GM18508 (cell line): ENCODE data around the gene LARGE1.

ENCODE experiments used
- ATAC-seq: cut with Tn5 transposase; IDR thresholded peaks from one replicate; pipeline ENCODE4 v1.9.1; 2021; ENCODE audit warnings: moderate number of reproducible peaks; ENCODE audit not compliant: insufficient read depth, unreplicated experiment

LARGE1 gene

GRCh38 chr22:33888821-33889220, 31.5 kb downstream of the LARGE1 start:
- ATAC-seq, result no peak

GRCh38 chr22:33887173-33887572, 33.1 kb downstream of the LARGE1 start:
- ATAC-seq, result no peak

- no peak for ATAC-seq
Measured at GRCh38 chr22:33886696-33887095, 33.6 kb downstream of the LARGE1 start.

- no peak for ATAC-seq
Measured at GRCh38 chr22:33884829-33885228, 35.4 kb downstream of the LARGE1 start.

GRCh38 chr22:33883961-33884808, 36.1 kb downstream of the LARGE1 start:
- ATAC-seq, result no peak

- ATAC-seq, result no peak
Measured at GRCh38 chr22:33883561-33883960, 36.7 kb downstream of the LARGE1 start.

- no peak for ATAC-seq
Measured at GRCh38 chr22:33882991-33883390, 37.3 kb downstream of the LARGE1 start.

- ATAC-seq, result no peak
Measured at GRCh38 chr22:33880986-33881385, 39.3 kb downstream of the LARGE1 start.

GRCh38 chr22:33879796-33880195, 40.5 kb downstream of the LARGE1 start:
- no peak for ATAC-seq

GRCh38 chr22:33875316-33875715, 45.0 kb downstream of the LARGE1 start:
- ATAC-seq, result no peak

- no peak for ATAC-seq
Measured at GRCh38 chr22:33874206-33874605, 46.1 kb downstream of the LARGE1 start.

GRCh38 chr22:33873666-33874065, 46.6 kb downstream of the LARGE1 start:
- ATAC-seq, result no peak

- ATAC-seq, result no peak
Measured at GRCh38 chr22:33873186-33873585, 47.1 kb downstream of the LARGE1 start.

GRCh38 chr22:33871935-33872334, 48.3 kb downstream of the LARGE1 start:
- no peak for ATAC-seq

GRCh38 chr22:33869946-33870345, 50.3 kb downstream of the LARGE1 start:
- ATAC-seq, result no peak

GRCh38 chr22:33867971-33868370, 52.3 kb downstream of the LARGE1 start:
- no peak for ATAC-seq

GRCh38 chr22:33867118-33867866, 53.0 kb downstream of the LARGE1 start:
- no peak for ATAC-seq

GRCh38 chr22:33866511-33866910, 53.8 kb downstream of the LARGE1 start:
- ATAC-seq, result no peak

GRCh38 chr22:33865996-33866395, 54.3 kb downstream of the LARGE1 start:
- no peak for ATAC-seq

- ATAC-seq, result no peak
Measured at GRCh38 chr22:33865248-33865647, 55.0 kb downstream of the LARGE1 start.

GRCh38 chr22:33864723-33865130, 55.5 kb downstream of the LARGE1 start:
- no peak for ATAC-seq
